Measurements from ENCODE around the gene CAMK1D.

Gene CAMK1D

DNA sequence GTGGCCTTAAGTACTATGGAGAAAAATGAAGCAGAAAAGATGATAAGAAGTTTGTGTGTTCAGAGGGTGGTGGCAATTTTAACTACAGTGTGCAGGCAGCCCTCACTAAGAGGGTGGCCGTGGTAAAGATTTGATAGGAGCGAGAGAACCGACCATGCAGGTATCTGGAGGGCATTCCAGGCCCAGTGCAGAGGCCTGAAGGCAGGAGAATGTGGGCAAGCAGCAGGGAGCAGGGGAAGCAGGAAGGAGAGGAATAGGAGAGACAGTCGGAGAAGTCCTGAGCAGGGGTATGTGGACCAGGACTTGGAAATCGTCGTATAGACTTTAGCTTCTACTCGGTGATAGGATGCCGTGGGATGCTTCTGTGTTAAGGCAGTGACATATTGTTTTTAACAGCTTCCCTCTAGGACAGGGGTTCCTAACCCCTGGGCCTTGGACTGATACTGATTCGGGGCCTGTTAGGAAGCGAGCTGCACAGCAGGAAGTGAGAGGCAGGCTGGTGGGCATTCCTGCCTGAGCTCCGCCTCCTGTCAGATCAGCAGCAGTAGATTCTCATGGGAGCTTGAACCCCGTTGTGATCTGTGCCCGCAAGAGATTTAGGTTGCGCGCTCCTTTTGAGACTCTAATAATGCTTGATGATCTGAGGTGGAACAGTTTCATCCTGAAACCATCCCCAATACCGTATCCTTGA lies 425.0 kb downstream of the CAMK1D start:
- DNase-seq, result no peak

GRCh38 chr10:12777840-12778585 lies 428.7 kb downstream of the CAMK1D start:
- no peak for DNase-seq

DNA sequence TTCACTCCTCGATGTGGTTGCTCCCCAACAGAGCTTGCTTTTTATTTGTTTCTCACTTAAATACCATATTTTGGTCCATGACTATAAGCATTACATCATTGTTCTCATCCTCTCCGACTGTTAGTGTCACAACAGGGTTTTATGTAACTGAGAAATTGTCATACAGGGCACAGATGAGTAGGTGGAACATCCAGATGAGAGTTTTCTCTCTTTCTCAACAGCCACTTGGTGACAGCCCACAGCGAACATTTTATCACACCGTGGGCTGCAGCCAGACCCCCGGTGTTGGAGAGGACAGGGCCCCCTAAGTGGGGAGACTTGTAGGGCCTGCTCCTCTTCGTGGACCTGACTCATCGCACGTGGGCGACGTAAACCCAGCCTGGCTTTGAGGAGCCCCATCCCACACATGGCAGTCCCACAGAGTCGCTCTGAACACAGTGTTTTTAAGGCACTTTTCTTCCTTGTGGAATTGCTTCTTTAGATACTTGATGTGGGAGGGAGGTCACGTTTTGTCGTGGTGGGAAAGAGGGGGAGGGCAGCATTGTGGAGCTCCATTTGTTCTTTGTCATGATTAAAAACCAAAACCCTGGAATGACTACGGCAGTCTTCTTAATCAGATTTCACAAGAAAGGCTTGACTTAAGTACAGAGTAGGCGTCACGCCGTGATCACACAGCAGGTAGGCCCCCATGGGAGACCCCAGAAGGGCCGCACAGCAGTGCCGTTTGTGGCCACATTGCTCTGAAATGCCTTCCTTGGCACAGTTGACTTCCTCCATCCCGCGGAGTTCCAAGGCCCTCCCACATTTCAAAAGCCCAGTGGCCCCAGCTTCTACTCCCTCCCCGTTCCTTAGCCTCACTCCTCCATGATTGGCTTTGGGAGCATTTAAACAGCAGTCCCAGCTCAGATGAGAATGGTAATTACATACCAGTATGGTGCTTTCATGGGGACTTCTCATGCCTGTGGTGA lies 431.6 kb downstream of the CAMK1D start:
- DNase-seq, result no peak

GRCh38 chr10:12781976-12782375 lies 432.6 kb downstream of the CAMK1D start:
- no peak for DNase-seq

- DNase-seq, result peak; percentile 51
Measured at GRCh38 chr10:12782537-12782936, 433.2 kb downstream of the CAMK1D start.

DNA sequence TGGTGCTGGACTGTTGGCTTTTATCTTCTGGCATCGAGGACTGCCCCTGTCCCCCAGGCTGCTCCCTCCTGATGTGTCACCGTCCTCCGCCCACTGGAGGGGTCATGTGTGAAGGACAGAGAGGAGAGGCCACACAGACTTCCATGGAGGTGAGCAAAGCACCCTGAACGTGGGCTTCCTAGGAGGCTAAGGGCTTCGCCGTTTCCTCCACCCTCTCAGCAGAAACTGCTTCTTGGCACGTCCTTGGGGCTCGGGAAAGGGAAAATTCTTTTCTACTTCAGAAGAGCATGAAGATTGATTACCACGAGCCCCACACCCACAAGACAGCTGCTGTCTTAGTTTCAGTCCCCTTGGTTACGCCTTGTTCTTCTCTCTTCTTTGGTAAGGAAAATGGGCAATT lies 433.9 kb downstream of the CAMK1D start:
- DNase-seq, result no peak

- no peak for DNase-seq
Measured at GRCh38 chr10:12784646-12785045, 435.3 kb downstream of the CAMK1D start.

DNA sequence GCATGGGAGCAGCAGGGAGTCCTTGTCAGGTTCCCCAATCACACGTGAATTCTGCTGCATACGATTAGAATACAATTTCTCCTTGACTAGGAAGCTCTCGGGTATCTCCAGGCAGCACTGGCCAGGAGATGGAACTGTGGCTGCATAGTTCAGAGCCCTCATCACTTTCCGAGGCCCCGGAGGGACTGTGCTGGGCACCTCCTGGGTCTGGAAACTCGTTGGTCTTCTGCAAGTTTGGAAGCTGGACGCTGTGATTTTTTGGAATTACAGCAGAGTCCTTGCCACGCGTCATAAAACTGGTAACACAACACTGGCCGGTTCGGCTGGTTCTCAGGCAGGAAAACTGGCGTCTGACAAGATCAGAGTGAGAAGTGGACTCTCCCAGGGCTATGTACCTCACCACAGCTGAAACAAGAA lies 436.1 kb downstream of the CAMK1D start:
- DNase-seq, result no peak

DNA sequence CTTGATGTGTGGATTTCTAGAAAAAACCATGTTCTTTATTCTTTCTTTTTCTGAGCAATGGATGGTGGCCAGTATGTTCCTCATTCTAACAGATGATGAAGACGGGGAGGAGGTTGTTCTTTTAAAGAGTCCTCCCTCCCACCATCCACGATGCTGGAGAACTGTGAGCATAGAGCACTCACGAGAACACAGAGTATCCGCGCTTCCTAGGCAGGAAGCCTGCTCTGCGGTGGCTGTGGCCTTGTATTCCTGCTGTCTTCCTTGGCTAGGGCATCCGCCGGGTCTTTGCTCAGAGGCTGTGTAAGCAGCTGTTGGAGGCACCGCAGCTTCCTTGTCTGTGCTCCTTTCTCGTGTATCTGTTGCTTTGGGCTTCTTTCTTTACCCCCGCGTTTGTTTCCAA lies 437.9 kb downstream of the CAMK1D start:
- DNase-seq, result no peak

DNA sequence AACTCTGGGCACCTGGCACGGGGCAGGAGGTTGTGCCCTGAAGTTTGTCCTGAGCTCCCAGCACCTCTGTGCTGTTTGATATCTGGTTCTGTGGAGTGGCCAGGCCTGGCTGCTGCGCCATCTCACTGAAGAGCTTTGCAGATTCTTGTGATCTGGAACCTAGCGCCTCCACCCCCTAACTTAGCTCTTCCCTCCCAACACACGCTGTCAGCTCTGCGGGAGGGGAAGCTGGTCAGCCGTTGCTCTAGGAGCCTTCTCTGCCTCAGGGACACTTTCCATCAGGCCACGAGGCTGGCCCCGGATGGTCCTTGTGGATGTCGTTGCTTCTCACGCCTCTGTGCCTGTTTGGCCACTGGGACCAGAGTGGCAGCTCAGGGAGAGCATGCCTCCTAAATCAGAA lies 438.9 kb downstream of the CAMK1D start:
- DNase-seq, result no peak

DNA sequence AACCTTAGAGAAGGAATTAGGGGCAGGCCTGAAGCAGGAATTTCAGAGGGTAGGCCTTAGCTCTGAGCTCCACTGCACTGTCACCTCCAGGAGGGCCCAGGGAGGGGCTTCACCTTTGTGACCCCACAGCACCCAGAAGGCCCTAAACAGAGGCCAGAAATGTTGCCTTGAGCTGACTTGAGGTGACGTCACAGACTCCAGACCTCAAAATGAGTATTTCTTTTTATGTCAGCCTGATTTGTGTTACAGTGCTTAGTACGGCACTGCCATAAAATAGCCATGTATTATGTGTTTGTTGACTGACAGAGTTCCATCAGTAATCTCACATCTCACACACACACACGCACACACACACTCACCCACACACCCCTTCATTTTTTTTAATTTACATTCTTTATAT lies 440.9 kb downstream of the CAMK1D start:
- DNase-seq, result no peak

DNA sequence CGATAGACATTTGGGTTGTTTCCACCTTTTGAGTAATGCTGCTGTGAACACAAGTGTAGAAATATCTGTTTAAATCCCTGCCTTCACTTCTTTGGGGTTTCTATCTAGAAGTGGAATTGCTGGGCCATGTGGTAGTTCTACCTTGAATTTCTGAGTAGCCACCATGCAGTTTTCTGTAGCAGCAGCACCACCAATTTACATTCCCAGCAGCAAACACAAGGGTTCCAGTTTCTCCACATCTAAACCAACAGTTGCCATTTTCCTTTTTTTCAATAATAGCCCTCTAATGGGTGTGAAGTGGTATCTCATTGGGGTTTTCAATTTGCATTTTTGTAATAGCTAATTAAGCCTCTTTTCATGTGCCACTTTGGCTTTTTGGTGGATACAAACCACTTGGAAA lies 442.4 kb downstream of the CAMK1D start:
- DNase-seq, result no peak

- no peak for DNase-seq
Measured at GRCh38 chr10:12792889-12793556, 443.7 kb downstream of the CAMK1D start.

DNA sequence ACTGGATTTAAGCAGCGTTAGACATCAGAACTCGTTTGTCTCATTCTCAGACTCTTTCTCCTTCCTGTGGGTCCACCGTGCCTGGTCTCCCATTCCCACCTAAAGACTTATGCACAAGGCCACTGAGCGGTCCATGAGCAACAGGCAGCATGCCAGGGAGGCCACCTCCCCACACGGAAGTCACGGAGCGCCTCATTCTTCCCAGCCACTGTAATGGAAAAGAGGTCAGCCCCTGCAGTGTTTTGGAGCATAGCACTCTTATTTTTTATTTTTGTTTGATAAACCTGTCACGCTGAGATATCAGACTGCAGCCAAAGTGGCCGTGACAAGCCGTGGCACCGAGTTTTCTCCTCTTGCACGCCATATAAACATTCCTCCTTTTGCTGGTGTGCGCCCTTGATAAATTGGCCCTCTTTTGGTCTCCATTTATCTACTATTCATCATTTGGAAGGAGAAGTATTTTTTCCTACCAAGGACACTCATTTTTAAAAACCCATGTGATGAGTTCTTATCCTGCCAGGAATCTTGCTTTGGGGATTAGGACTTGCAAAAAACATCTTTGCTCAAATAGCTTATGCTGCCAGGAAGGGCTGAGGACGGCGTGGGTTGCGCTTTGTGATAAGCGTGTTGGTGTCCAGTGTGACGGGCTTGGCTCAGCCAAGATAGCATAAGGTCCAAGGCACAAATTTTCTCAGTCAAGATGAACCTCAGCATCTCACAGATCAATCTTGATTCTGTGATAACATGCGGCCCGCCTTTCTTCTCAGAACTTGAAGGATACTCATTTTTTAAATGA lies 446.2 kb downstream of the CAMK1D start:
- DNase-seq, result no peak

GRCh38 chr10:12796401-12797160 lies 447.2 kb downstream of the CAMK1D start:
- no peak for DNase-seq

DNA sequence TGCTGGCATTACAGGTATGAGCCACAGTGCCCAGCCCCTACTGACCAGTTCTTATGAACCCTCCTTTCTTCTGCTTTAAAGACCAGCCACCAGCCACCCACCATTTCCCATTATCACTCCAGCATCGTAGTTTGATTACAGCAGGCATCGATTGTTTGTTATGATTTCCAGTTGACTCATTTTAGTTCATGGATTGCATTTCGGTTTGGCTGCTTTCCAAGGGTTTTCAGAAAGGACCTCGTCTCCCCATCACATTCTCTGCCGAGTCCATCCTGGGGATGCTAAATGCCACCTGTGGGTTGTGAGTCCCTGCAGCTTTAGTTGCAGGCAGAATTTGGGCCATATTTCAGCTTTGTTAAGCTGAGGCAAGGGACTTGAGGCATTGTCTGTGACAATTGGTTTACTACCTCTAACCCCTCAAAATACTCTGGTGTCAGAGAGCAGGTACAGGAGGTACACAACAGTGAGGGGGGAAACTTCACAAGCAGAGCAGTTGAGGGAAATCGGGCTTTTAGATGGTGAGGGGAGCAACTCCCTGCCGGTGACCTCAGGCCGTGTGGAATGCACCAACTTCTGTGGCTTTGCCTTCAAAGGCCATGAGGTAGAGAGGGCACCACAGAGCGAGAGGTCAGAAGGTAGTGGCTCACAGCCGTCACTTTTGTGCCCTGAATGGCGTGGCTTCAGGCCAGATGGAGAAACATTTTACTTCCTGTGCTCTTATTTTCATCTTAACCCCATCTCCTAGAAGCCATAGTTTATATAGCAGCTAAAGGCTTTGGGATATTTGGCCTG lies 448.3 kb downstream of the CAMK1D start:
- DNase-seq, result no peak

DNA sequence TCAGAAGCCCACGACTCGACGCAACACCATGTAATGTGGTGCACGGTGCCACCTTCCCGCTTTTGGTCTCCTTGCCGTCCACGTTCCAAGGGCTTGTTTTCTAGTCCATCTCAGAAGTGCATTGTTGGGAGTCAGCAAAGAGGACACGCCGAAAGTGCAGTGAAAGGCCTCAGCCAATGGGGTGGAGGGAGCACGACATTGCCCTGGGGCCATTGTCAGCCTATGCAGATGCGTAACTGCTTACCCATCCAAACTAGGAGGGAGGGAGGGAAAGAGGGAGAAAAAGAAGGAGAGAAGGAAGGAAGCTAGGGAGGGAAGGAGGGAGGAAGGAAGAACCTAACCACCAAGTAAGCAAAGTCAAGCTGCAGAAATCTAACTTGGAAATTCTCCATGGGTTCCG lies 449.8 kb downstream of the CAMK1D start:
- DNase-seq, result no peak

GRCh38 chr10:12799714-12800113 lies 450.4 kb downstream of the CAMK1D start:
- DNase-seq, result no peak

GRCh38 chr10:12800302-12800701 lies 451.0 kb downstream of the CAMK1D start:
- no peak for DNase-seq
